Endothelial cell of umbilical vein (primary cell): ENCODE results near the gene ECM2. TPM values are rescaled to one million over a fixed set of nuclear protein-coding genes. Genes with fewer than 3 reads are reported as not detected.

ENCODE experiments used
- BruUV-seq: library from RNA; stranded (reverse); fragments of 400-500 nt; replicated peaks from 2 replicates; lab custom pipeline; 2021; lab: Mats Ljungman, UMichigan
- CTCF ChIA-PET: fragments of 300-600, 350-600 bp; sonication (Branson Sonifier 250); formaldehyde crosslinking; loops from one replicate; lab custom pipeline; 2021; ENCODE audit warnings: antibody characterized with exemption, inconsistent platforms; lab: Charles Lee
- POLR2A ChIA-PET: fragments of 300-600, 350-600 bp; sonication (Branson Sonifier 250); formaldehyde crosslinking; loops from one replicate; lab custom pipeline; 2021; ENCODE audit warnings: antibody characterized with exemption, inconsistent platforms; lab: Charles Lee
- DNase-seq: peaks from one replicate; pipeline ENCODE4 v3.0.0-alpha.2; 2011; ENCODE audit warnings: low read depth, low spot score
- FAIRE-seq: peaks from 2 replicates; lab custom pipeline; 2011; peaks lifted over from hg19 to GRCh38; lab: Jason Lieb, UNC
- H2AFZ ChIP-seq: 2 replicates; pipeline ENCODE4 v1.6.0; 2012; ENCODE audit warnings: low read depth, low read length, control low read depth, inconsistent platforms
- H3K27ac ChIP-seq: 2 replicates; pipeline ENCODE4 v1.5.1; 2011; ENCODE audit warnings: low read depth, mild to moderate bottlenecking, control low read depth, low read length, moderate library complexity; ENCODE audit not compliant: insufficient read depth
- H3K27me3 ChIP-seq, 2 experiments: 2 replicates each; pipeline versions ENCODE4 v1.6.0 to v1.6.1; 2011; ENCODE audit warnings: low read length in 2 of 2, mixed read lengths in 1 of 2; ENCODE audit not compliant: control insufficient read depth in 2 of 2, insufficient read depth in 2 of 2
- H3K36me3 ChIP-seq, 2 experiments: 2 replicates in 1 of 2; 3 replicates in 1 of 2; pipeline ENCODE4 v1.5.1; 2011; ENCODE audit warnings: low read length in 2 of 2, mild to moderate bottlenecking in 1 of 2, moderate library complexity in 1 of 2; ENCODE audit not compliant: control insufficient read depth in 2 of 2, insufficient read depth in 2 of 2; ENCODE audit errors: extremely low read depth in 1 of 2
- H3K4me1 ChIP-seq: 3 replicates; pipeline ENCODE4 v1.5.1; 2011; ENCODE audit warnings: mild to moderate bottlenecking, low read length; ENCODE audit not compliant: control insufficient read depth, insufficient read depth; ENCODE audit errors: extremely low read depth
- H3K4me2 ChIP-seq: 2 replicates; pipeline ENCODE4 v1.6.1; 2011; ENCODE audit warnings: low read length, control low read depth, mixed read lengths; ENCODE audit not compliant: insufficient read depth
- H3K4me3 ChIP-seq, 3 experiments: fragments of 200-600 bp in 1 of 3; sonication (generic), shearing (Covaris generic) in 1 of 3; replicated peaks in 1 of 3; 2 replicates each; pipeline ENCODE4 v1.5.1; 2011 to 2016; ENCODE audit warnings: control low read depth in 3 of 3, low read length in 3 of 3, mild to moderate bottlenecking in 2 of 3, inconsistent platforms in 1 of 3, low read depth in 1 of 3, moderate library complexity in 1 of 3; ENCODE audit not compliant: insufficient read depth in 1 of 3
- H3K79me2 ChIP-seq: 2 replicates; pipeline ENCODE4 v1.6.0; 2012; ENCODE audit warnings: low read length, inconsistent platforms; ENCODE audit not compliant: control insufficient read depth, insufficient read depth
- H3K9ac ChIP-seq: replicated peaks from 2 replicates; pipeline ENCODE3; 2011; ENCODE audit warnings: low read length, control low read depth; ENCODE audit not compliant: insufficient read depth; ENCODE audit errors: extremely low read depth
- H3K9me1 ChIP-seq: replicated peaks from 3 replicates; pipeline ENCODE4 v1.6.0; 2011; ENCODE audit warnings: mild to moderate bottlenecking, low read length; ENCODE audit not compliant: control insufficient read depth, insufficient read depth; ENCODE audit errors: extremely low read depth
- H3K9me3 ChIP-seq: replicated peaks from 2 replicates; pipeline ENCODE4 v1.5.1; 2012; ENCODE audit warnings: low read length, inconsistent platforms; ENCODE audit not compliant: control insufficient read depth, insufficient read depth
- H4K20me1 ChIP-seq: replicated peaks from 2 replicates; pipeline ENCODE3; 2011; ENCODE audit warnings: mild to moderate bottlenecking, low read length; ENCODE audit not compliant: control insufficient read depth, insufficient read depth; ENCODE audit errors: extremely low read depth
- CTCF ChIP-seq, 2 donors: IDR thresholded peaks; 1 replicate in 1 of 2; 2 replicates in 1 of 2; pipeline ENCODE4 v1.5.1; 2011; ENCODE audit warnings: low read length in 2 of 2, mild to moderate bottlenecking in 2 of 2, moderate library complexity in 2 of 2, control low read depth in 1 of 2, inconsistent platforms in 1 of 2, low read depth in 1 of 2; ENCODE audit not compliant: insufficient read depth in 1 of 2; ENCODE audit errors: extremely low read depth in 1 of 2
- EZH2 ChIP-seq: IDR thresholded peaks from 2 replicates; pipeline ENCODE4 v1.6.1; 2012; ENCODE audit warnings: borderline replicate concordance, low read depth, mild to moderate bottlenecking, moderate library complexity, low read length, inconsistent platforms; ENCODE audit not compliant: severe bottlenecking
- FOS ChIP-seq: IDR thresholded peaks from 2 replicates; pipeline ENCODE4 v1.6.1; 2011; ENCODE audit warnings: mild to moderate bottlenecking, low read length, moderate library complexity, borderline replicate concordance; ENCODE audit not compliant: insufficient read depth
- GATA2 ChIP-seq: IDR thresholded peaks from 2 replicates; pipeline ENCODE4 v1.7.0; 2011; ENCODE audit warnings: low read depth, mild to moderate bottlenecking, moderate library complexity, mixed read lengths, low read length; ENCODE audit not compliant: insufficient read length, insufficient read depth
- JUN ChIP-seq: IDR thresholded peaks from 2 replicates; pipeline ENCODE4 v1.6.1; 2011; ENCODE audit warnings: borderline replicate concordance, low read depth; ENCODE audit not compliant: insufficient read length, insufficient read depth
- MYC ChIP-seq: IDR thresholded peaks from one replicate; pipeline ENCODE4 v1.6.1; 2011; ENCODE audit warnings: mild to moderate bottlenecking, low read depth, low read length
- POLR2A ChIP-seq: IDR thresholded peaks from 2 replicates; pipeline ENCODE4 v1.6.1; 2012; ENCODE audit warnings: low read depth, mild to moderate bottlenecking, control low read depth, low read length
- POLR2AphosphoS5 ChIP-seq: IDR thresholded peaks from 2 replicates; pipeline ENCODE4 v1.6.1; 2012; ENCODE audit warnings: low read depth, mild to moderate bottlenecking, control low read depth, low read length, moderate library complexity; ENCODE audit not compliant: insufficient read depth
- dilution Hi-C: fragments of 300-500 bp; cut with MboI; formaldehyde crosslinking; loops from one replicate; pipeline ENCODE4 v1.15.0; 2019; ENCODE audit warnings: low sequenced_read_pairs; ENCODE audit not compliant: extremely low pct_ligation_motif_present
- intact Hi-C: fragments of 100-400 bp; cut with micrococcal nuclease; formaldehyde crosslinking; loops from one replicate; pipeline ENCODE4 v1.10.0; 2022
- polyA plus RNA-seq, 4 experiments: library from polyadenylated mRNA; depleted of rRNA in 3 of 4; stranded (reverse) in 3 of 4; unstranded in 1 of 4; fragments of >200 nt; gene quantifications; 2 replicates each; pipeline versions ENCODE4 v1.2.1 to v1.2.3, GENCODE V29; 2011 to 2012; ENCODE audit warnings: missing spikeins in 1 of 4
- total RNA-seq: library from RNA; stranded (reverse); gene quantifications from 2 replicates; pipeline ENCODE4 v1.2.3, GENCODE V29; 2021
- TF ChIP-seq, protein P1 (sequence below): IDR thresholded peaks from 2 replicates; pipeline ENCODE4 v1.6.1; 2011; ENCODE audit not compliant: insufficient read depth, insufficient read length

The ECM2 gene
- total and polyA plus RNA-seq, 2 donors (not counting 3 experiments of a cell fraction or from before 2014, with no cell fraction given): 0.03 TPM; not detected in 1

DNA sequence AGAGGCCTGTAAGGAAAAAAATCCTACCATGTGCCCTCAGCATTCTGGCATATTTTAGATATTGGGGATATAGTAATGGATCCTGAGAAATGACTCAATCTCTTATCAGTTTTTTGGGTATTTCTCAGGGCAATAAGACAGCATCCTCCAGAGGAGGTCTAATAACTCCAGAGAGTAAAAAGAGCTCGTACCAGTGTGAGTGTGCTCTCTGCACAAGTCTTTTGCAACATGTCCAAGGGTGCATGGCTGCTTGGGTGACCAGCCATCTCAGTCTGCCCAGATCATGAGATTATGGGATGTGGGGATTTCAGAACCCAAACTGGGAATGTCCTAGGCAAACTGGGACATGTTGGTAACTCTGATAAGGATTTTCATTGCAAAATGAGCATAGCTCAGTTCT lies 68.7 kb downstream of the ECM2 start:
- Histone ChIP-seq H3K79me2 (no peaks in the 10 kb centered on the region), H3K9ac (no peak overlapping the region), H3K9me1 (no peaks in the 10 kb centered on the region), H3K4me2 (no peak overlapping the region), H3K4me1 (no peaks in the 10 kb centered on the region), H2AFZ (no peak overlapping the region), H3K27ac (no peak overlapping the region), H3K36me3 (no peaks in the 10 kb centered on the region), H3K4me3 (no peak overlapping the region), H4K20me1 (no peaks in the 10 kb centered on the region), H3K9me3 (no peaks in the 10 kb centered on the region), H3K27me3 (no peaks in the 10 kb centered on the region)
- no peak for FAIRE-seq
- intact Hi-C loops: no loop called here
- POLR2A ChIA-PET: no interaction called here
- DNase-seq: no peak
- dilution Hi-C loops: no loop called here
- BruUV-seq: no TSS peak
- TF ChIP-seq FOS (no peak), MYC (no peak), EZH2 (no peak), POLR2AphosphoS5 (no peak), CTCF (IDR thresholded peaks at IDR 0.05; ENCODE audit: extremely low read depth in 1 of 2, insufficient read depth in 1 of 2, low read depth in 1 of 2, low read length in 2 of 2) (no peak), GATA2 (no peak), POLR2A (no peak), JUN (no peak)
- TF ChIP-seq, protein P1, sequence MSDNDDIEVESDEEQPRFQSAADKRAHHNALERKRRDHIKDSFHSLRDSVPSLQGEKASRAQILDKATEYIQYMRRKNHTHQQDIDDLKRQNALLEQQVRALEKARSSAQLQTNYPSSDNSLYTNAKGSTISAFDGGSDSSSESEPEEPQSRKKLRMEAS: no peak
- CTCF ChIA-PET: no interaction called here
